IMR-90 (cell line): ENCODE measurements around the gene FBXL7. TPM values are rescaled to one million over a fixed set of nuclear protein-coding genes. Genes with fewer than 3 reads are reported as not detected.

Source experiments
- ATAC-seq: fragments of 200-7000 bp; cut with Tn5 transposase; 2 replicates; pipeline ENCODE4 v1.9.1; 2020; ENCODE audit warnings: low read depth, mild to moderate bottlenecking, moderate library complexity
- BruUV-seq: library from RNA; stranded (reverse); fragments of 400-500 nt; replicated peaks from 2 replicates; lab custom pipeline; 2021; lab: Mats Ljungman, UMichigan
- CTCF ChIA-PET: fragments of 300-600 bp; formaldehyde crosslinking; extraction: SDS; loops from one replicate; lab custom pipeline; 2021; ENCODE audit warnings: antibody characterized with exemption; lab: Yijun Ruan, JAX
- POLR2A ChIA-PET: fragments of 300-600 bp; sonication (Branson Sonifier 250); formaldehyde crosslinking; loops from one replicate; lab custom pipeline; 2022; ENCODE audit warnings: antibody characterized with exemption; ENCODE audit not compliant: unreplicated experiment; lab: Charles Lee
- DNase-seq: peaks from one replicate; pipeline ENCODE4 v3.0.0; 2013
- H2AFZ ChIP-seq: replicated peaks from 2 replicates; pipeline ENCODE3; 2013; ENCODE audit warnings: low read length, mild to moderate bottlenecking; ENCODE audit not compliant: poor library complexity
- H2AK5ac ChIP-seq: 2 replicates; pipeline ENCODE4 v1.6.1; 2013; ENCODE audit warnings: low read depth, low read length, inconsistent platforms
- H2AK9ac ChIP-seq: replicated peaks from 2 replicates; pipeline ENCODE3; 2013; ENCODE audit warnings: mild to moderate bottlenecking, low read depth, low read length, moderate library complexity; ENCODE audit not compliant: poor library complexity
- H2BK120ac ChIP-seq: 2 replicates; pipeline ENCODE4 v1.6.1; 2013; ENCODE audit warnings: low read depth, low read length, inconsistent platforms
- H2BK15ac ChIP-seq: 3 replicates; pipeline ENCODE4 v1.6.1; 2013; ENCODE audit warnings: low read depth, low read length, inconsistent platforms
- H2BK20ac ChIP-seq: 2 replicates; pipeline ENCODE4 v1.6.1; 2013; ENCODE audit warnings: low read depth, mild to moderate bottlenecking, inconsistent platforms, low read length, moderate library complexity
- H2BK5ac ChIP-seq: 2 replicates; pipeline ENCODE4 v1.6.1; 2013; ENCODE audit warnings: mild to moderate bottlenecking, low read depth, low read length, inconsistent platforms; ENCODE audit not compliant: poor library complexity, severe bottlenecking
- H3K14ac ChIP-seq: replicated peaks from 2 replicates; pipeline ENCODE4 v1.6.1; 2013; ENCODE audit warnings: low read depth, low read length, inconsistent platforms
- H3K18ac ChIP-seq: 2 replicates; pipeline ENCODE4 v1.6.1; 2013; ENCODE audit warnings: low read depth, low read length, control low read depth
- H3K23ac ChIP-seq: 2 replicates; pipeline ENCODE4 v1.6.1; 2013; ENCODE audit warnings: low read depth, low read length, inconsistent platforms
- H3K27ac ChIP-seq: 2 replicates; pipeline ENCODE4 v1.5.1; 2013; ENCODE audit warnings: mild to moderate bottlenecking, control low read depth, low read length; ENCODE audit not compliant: insufficient read depth
- H3K27me3 ChIP-seq: 2 replicates; pipeline ENCODE4 v1.6.1; 2013; ENCODE audit warnings: low read length; ENCODE audit not compliant: control insufficient read depth, insufficient read depth
- H3K36me3 ChIP-seq: 2 replicates; pipeline ENCODE4 v1.6.1; 2013; ENCODE audit warnings: low read length, mixed read lengths; ENCODE audit not compliant: control insufficient read depth, insufficient read depth
- H3K4ac ChIP-seq: 2 replicates; pipeline ENCODE4 v1.6.1; 2013; ENCODE audit warnings: low read depth, low read length, inconsistent platforms
- H3K4me1 ChIP-seq: 2 replicates; pipeline ENCODE4 v1.6.1; 2013; ENCODE audit warnings: low read length, mixed read lengths; ENCODE audit not compliant: control insufficient read depth, insufficient read depth
- H3K4me2 ChIP-seq: 2 replicates; pipeline ENCODE4 v1.6.1; 2013; ENCODE audit warnings: low read depth, mild to moderate bottlenecking, control low read depth, low read length, moderate library complexity
- H3K4me3 ChIP-seq: 2 replicates; pipeline ENCODE4 v1.5.1; 2013; ENCODE audit warnings: low read depth, mild to moderate bottlenecking, control low read depth, low read length, moderate library complexity; ENCODE audit not compliant: insufficient read depth
- H3K56ac ChIP-seq: 2 replicates; pipeline ENCODE4 v1.6.1; 2013; ENCODE audit warnings: low read length, inconsistent platforms; ENCODE audit not compliant: insufficient read depth; ENCODE audit errors: extremely low read depth
- H3K79me1 ChIP-seq, 2 experiments: 2 replicates each; pipeline ENCODE4 v1.6.1; 2013; ENCODE audit warnings: low read length in 2 of 2, inconsistent platforms in 1 of 2, low read depth in 1 of 2
- H3K9ac ChIP-seq: 2 replicates; pipeline ENCODE4 v1.6.1; 2013; ENCODE audit warnings: low read depth, low read length, control low read depth
- H3K9me1 ChIP-seq: 2 replicates; pipeline ENCODE4 v1.6.1; 2013; ENCODE audit warnings: low read length, inconsistent platforms; ENCODE audit not compliant: insufficient read depth
- H3K9me3 ChIP-seq: 2 replicates; pipeline ENCODE4 v1.6.1; 2013; ENCODE audit warnings: low read length; ENCODE audit not compliant: control insufficient read depth, insufficient read depth
- H4K20me1 ChIP-seq: 2 replicates; pipeline ENCODE4 v1.6.1; 2013; ENCODE audit warnings: low read length, inconsistent platforms; ENCODE audit not compliant: insufficient read depth
- H4K5ac ChIP-seq: 2 replicates; pipeline ENCODE4 v1.6.1; 2013; ENCODE audit warnings: mild to moderate bottlenecking, low read depth, low read length, control low read depth
- H4K8ac ChIP-seq, 2 experiments: 2 replicates each; pipeline ENCODE4 v1.6.1; 2013; ENCODE audit warnings: low read depth in 2 of 2, low read length in 2 of 2, control low read depth in 1 of 2, inconsistent platforms in 1 of 2
- H4K91ac ChIP-seq: 2 replicates; pipeline ENCODE4 v1.6.1; 2013; ENCODE audit warnings: low read depth, low read length, inconsistent platforms; ENCODE audit not compliant: insufficient read depth
- CHD1 ChIP-seq: IDR thresholded peaks from 2 replicates; pipeline ENCODE4 v1.6.1; 2012; ENCODE audit warnings: low read depth, low read length, improper control_type of control experiment
- MAFK ChIP-seq: IDR thresholded peaks from 2 replicates; pipeline ENCODE4 v1.6.1; 2012; ENCODE audit warnings: low read depth, low read length, improper control_type of control experiment
- WGBS, 2 experiments: methylation state at CpG; one replicate each; pipeline versions ENCODE4 v1.1.5 to v1.1.7; 2013; ENCODE audit warnings: missing lambda C conversion rate in 2 of 2; ENCODE audit not compliant: insufficient read length in 1 of 2; ENCODE audit errors: extremely low coverage in 2 of 2; 5-methylcytosine and 5-hydroxymethylcytosine counted together
- dilution Hi-C: fragments of 300-500 bp; cut with HindIII; formaldehyde crosslinking; loops from one replicate; pipeline ENCODE4 v1.14.3; 2018; ENCODE audit warnings: low sequenced_read_pairs; ENCODE audit not compliant: unreplicated experiment
- in situ Hi-C: fragments of 300-500 bp; cut with MboI; formaldehyde crosslinking; loops from 3 replicates; pipeline ENCODE4 v1.14.3; 2019; ENCODE audit warnings: low sequenced_read_pairs, inconsistent platforms, mixed read lengths
- intact Hi-C: fragments of 100-400 bp; cut with micrococcal nuclease; formaldehyde crosslinking; loops from 2 replicates; pipeline ENCODE4 v1.10.0; 2022
- polyA plus RNA-seq, 3 experiments: library from polyadenylated mRNA; depleted of rRNA; stranded (reverse); fragments of >200 nt; gene quantifications; 2 replicates each; pipeline ENCODE4 v1.2.3, GENCODE V29; 2012; ENCODE audit warnings: low replicate concordance in 1 of 3
- total RNA-seq: library from RNA; depleted of rRNA; stranded (reverse); fragments of >200 nt; gene quantifications from 2 replicates; pipeline ENCODE4 v1.2.3, GENCODE V29; 2012

The FBXL7 gene
- total and polyA plus RNA-seq, 2 of the 4 experiments (the other 2 are of a cell fraction), result 4.1 to 10.2 TPM

GRCh38 chr5:15600035-15600434 lies 100.1 kb downstream of the FBXL7 start:
- POLR2A ChIA-PET, result no interaction called here
- H3K9ac ChIP-seq, result no peak overlapping the region

More at GRCh38 chr5:15600035-15600434, 100.1 kb downstream of the FBXL7 start:
- Histone ChIP-seq H2BK5ac (no peak overlapping the region), H3K23ac (no peak overlapping the region), H3K79me1 (peaks cover 20 to 34% of the 10 kb centered on the region in 2 experiments), H3K9me3 (no peaks in the 10 kb centered on the region), H3K4me1 (no peaks in the 10 kb centered on the region), H2BK120ac (no peak overlapping the region), H4K5ac (no peak overlapping the region), H2BK20ac (no peak overlapping the region), H3K36me3 (no peaks in the 10 kb centered on the region), H2AK9ac (no peak overlapping the region), H3K4me2 (no peak overlapping the region), H3K27ac (no peak overlapping the region), H2AFZ (no peak overlapping the region), H3K18ac (no peak overlapping the region), H4K91ac (no peak overlapping the region), H4K8ac (no peak overlapping the region), H3K14ac (no peak overlapping the region), H4K20me1 (no peaks in the 10 kb centered on the region; the same call in 1 of the 2 replicates), H3K27me3 (no peaks in the 10 kb centered on the region), H3K56ac (no peak overlapping the region), H3K9me1 (peaks cover 3% of the 10 kb centered on the region; the same call in 1 of the 2 replicates), H3K4ac (no peak overlapping the region), H2BK15ac (no peak overlapping the region), H3K4me3 (no peak overlapping the region), H2AK5ac (no peak overlapping the region)
- DNase-seq, result no peak
- 92% methylated on average over 2 of the region's 4 CpGs; no CpG with 5 or more reads in 1 of the 2 experiments for WGBS, 2 experiments
- ATAC-seq, result no peak
- BruUV-seq, result no TSS peak
- TF ChIP-seq MAFK (no peak), CHD1 (no peak)
- intact Hi-C loops, result no loop called here
- CTCF ChIA-PET, result no interaction called here
- in situ Hi-C loops, result no loop called here
- dilution Hi-C loops, result no loop called here
